A549 treated with ZK216348 at 1 μM for 4 hours (cell line): ENCODE results near the gene ABITRAM. TPM values are rescaled to one million over a fixed set of nuclear protein-coding genes. Genes with fewer than 3 reads are reported as not detected.

ENCODE experiments used
- total RNA-seq: library from RNA; stranded (reverse); fragments of 200-300 nt; extraction: Qiagen RNA extraction; gene quantifications from 5 replicates; pipeline ENCODE4 v1.2.3, GENCODE V29; 2022; ENCODE audit warnings: low read depth

ABITRAM gene
- total RNA-seq, result 20.0 to 26.4 TPM (median 20.2 TPM) in 5 replicates

GRCh38 chr9:108934323-108934893, at the start of gene ABITRAM:
ABITRAM (plus strand) TSS chr9:108934400; CDS start chr9:108934487, 87 bp downstream.

GRCh38 chr9:108933718-108934322, 380 bp upstream of the ABITRAM start, which contains the start of gene ELP1:
ELP1 (minus strand) TSS chr9:108934124; CDS start chr9:108931146, 2,978 bp downstream.

Other genes with a start within 250 kb of the ABITRAM start
- not detected in 5 replicates for gene ACTL7B, start 78.4 kb upstream of the ABITRAM start, total RNA-seq
- not detected in 5 replicates for gene ACTL7A, start 72.1 kb upstream of the ABITRAM start, total RNA-seq
- 20.1 to 23.4 TPM (median 21.0 TPM) in 5 replicates for gene ELP1, start 276 bp upstream of the ABITRAM start, total RNA-seq
- gene CTNNAL1, start 79.1 kb downstream of the ABITRAM start, total RNA-seq, result 42.6 to 64.7 TPM (median 51.1 TPM) in 5 replicates
- gene TMEM245, start 185.5 kb downstream of the ABITRAM start, total RNA-seq, result 35.3 to 54.6 TPM (median 47.2 TPM) in 5 replicates
- gene FRRS1L, start 232.8 kb downstream of the ABITRAM start, total RNA-seq, result 0.15 to 0.47 TPM (median 0.19 TPM) in 5 replicates